H1 (cell line): ENCODE results near the gene KLHL33. TPM values are rescaled to one million over a fixed set of nuclear protein-coding genes. Genes with fewer than 3 reads are reported as not detected.

ENCODE experiments used
- JUND ChIP-seq: IDR thresholded peaks from 2 replicates; pipeline ENCODE4 v1.6.1; 2011; ENCODE audit warnings: mild to moderate bottlenecking, improper control_type of control experiment, low read length
- polyA plus RNA-seq, 7 experiments: library from polyadenylated mRNA; depleted of rRNA in 3 of 7; stranded (reverse) in 5 of 7; unstranded in 2 of 7; fragments of >200 nt in 5 of 7; fragments of 200-250 nt in 2 of 7; gene quantifications; 1 replicate in 5 of 7; 2 replicates in 1 of 7; 4 replicates in 1 of 7; pipeline versions ENCODE4 v1.2.1 to v1.2.3, GENCODE V29; 2011 to 2013; ENCODE audit warnings: missing spikeins in 2 of 7, mixed read lengths in 2 of 7
- total RNA-seq: library from RNA; stranded (reverse); fragmentation: NEBNext Ultra II Directional; extraction: Animal tissue kit (Norgen Biotek cat#: 25700); gene quantifications from 2 replicates; pipeline ENCODE4 v1.2.1, GENCODE V29; 2021
- TF ChIP-seq, protein P1 (sequence below), 3 experiments: IDR thresholded peaks; 1 replicate in 2 of 3; 2 replicates in 1 of 3; pipeline versions ENCODE4 v1.5.1 to v1.6.1; 2011; ENCODE audit warnings: low read length in 3 of 3, mild to moderate bottlenecking in 3 of 3, inconsistent platforms in 2 of 3, low read depth in 1 of 3, moderate library complexity in 1 of 3; ENCODE audit not compliant: insufficient read depth in 1 of 3; ENCODE audit errors: control extremely low read depth in 1 of 3

KLHL33 gene
- total and polyA plus RNA-seq, 2 of the 8 experiments (the other 6 are each of a cell fraction or from before 2014, with no cell fraction given): 0.11 to 0.17 TPM

DNA sequence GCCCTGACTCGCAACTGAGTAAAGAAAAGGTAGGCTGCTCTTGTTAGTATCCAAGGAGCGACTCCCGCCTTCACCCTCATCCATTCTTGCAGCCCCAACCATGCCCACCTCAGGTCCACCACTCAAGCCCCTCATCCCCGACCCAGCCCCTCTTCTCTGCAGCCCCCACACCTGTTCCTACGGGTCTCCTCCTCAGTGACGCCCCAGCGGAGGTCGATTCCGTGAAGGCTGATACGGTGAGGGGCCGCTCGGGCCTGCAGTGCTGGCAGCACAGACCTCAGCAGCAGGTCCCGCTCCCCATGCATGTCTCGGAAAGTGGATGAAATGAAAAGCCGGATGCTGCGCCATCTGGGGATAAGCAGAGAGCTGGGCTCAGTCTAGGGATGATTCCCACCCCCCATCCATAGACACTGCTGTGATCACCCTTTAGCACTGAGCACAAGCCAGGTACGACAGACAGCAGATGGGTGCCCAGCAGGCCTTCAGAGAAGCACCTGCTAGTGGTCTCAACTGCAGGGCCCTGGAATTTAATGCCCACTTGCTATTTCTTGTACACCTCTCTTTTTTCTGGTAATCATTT, 49.6 kb downstream of the KLHL33 start (continued):
- TF ChIP-seq, protein P1, sequence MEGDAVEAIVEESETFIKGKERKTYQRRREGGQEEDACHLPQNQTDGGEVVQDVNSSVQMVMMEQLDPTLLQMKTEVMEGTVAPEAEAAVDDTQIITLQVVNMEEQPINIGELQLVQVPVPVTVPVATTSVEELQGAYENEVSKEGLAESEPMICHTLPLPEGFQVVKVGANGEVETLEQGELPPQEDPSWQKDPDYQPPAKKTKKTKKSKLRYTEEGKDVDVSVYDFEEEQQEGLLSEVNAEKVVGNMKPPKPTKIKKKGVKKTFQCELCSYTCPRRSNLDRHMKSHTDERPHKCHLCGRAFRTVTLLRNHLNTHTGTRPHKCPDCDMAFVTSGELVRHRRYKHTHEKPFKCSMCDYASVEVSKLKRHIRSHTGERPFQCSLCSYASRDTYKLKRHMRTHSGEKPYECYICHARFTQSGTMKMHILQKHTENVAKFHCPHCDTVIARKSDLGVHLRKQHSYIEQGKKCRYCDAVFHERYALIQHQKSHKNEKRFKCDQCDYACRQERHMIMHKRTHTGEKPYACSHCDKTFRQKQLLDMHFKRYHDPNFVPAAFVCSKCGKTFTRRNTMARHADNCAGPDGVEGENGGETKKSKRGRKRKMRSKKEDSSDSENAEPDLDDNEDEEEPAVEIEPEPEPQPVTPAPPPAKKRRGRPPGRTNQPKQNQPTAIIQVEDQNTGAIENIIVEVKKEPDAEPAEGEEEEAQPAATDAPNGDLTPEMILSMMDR (IDR thresholded peaks at IDR 0.05; ENCODE audit: control extremely low read depth in 1 of 3, insufficient read depth in 1 of 3, low read depth in 1 of 3, low read length in 3 of 3): no peak
- TF ChIP-seq JUND: no peak
